Measurements from ENCODE around the gene KRTAP4-16.

Gene KRTAP4-16

GRCh38 chr17:41145261-41145660 is 43.3 kb upstream of the KRTAP4-16 start:
- Histone ChIP-seq H3K27me3 (ENCODE audit: insufficient read depth, low read length, poor library complexity, severe bottlenecking) (no peaks in the 10 kb centered on the region), H3K36me3 (ENCODE audit: insufficient read depth, low read length) (no peaks in the 10 kb centered on the region), H3K9me3 (ENCODE audit: insufficient read depth, low read depth, low read length) (peaks cover 8% of the 10 kb centered on the region; the same call in 1 of the 2 replicates), H3F3A (ENCODE audit: low read depth) (no peaks in the 10 kb centered on the region), H3K4me1 (ENCODE audit: insufficient read depth, low read length, poor library complexity, severe bottlenecking) (peaks cover 4% of the 10 kb centered on the region), H3K9ac (ENCODE audit: low read depth, low read length, poor library complexity, severe bottlenecking) (no peak overlapping the region), H2AFZ (ENCODE audit: low read length) (no peak overlapping the region), H4K20me1 (ENCODE audit: insufficient read depth, low read length, poor library complexity, severe bottlenecking) (no peaks in the 10 kb centered on the region), H3K4me2 (ENCODE audit: low read depth, low read length, poor library complexity, severe bottlenecking) (no peak overlapping the region), H3K4me3 (ENCODE audit: low read length, poor library complexity, severe bottlenecking) (no peak overlapping the region), H3K79me2 (ENCODE audit: insufficient read depth, low read length) (no peaks in the 10 kb centered on the region), H3K9me2 (replicated peaks; ENCODE audit: low read depth, low read length) (no peaks in the 10 kb centered on the region)
- TF ChIP-seq CTCF (conservative IDR thresholded peaks at IDR 0.05; ENCODE audit: low read length), result no peak
- TF ChIP-seq EZH2phosphoT487 (IDR thresholded peaks at IDR 0.05; ENCODE audit: borderline replicate concordance), result no peak

DNA sequence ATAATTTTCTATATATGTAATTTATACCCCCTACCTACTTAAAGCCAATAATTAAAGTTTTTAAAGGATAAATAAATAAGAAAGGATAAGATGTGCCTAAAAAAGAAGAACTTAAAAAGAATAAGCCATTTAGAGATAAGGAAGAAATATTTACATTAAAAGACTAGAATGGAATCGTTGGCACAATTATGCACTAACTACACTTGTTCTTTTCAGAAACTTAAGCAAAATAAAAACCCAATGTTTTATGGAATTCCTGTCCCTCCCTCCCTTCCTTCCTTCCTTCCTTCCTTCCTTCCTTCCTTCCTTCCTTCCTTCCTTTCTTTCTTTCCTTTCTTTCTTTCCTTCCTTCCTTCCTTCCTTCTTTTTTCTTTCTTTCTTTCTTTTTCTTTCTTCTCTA is 42.8 kb upstream of the KRTAP4-16 start:
- H3K4me1 ChIP-seq (ENCODE audit: insufficient read depth, low read length, poor library complexity, severe bottlenecking), result peaks cover 4% of the 10 kb centered on the region
- H3K36me3 ChIP-seq (ENCODE audit: insufficient read depth, low read length), result no peaks in the 10 kb centered on the region
- H3K4me3 ChIP-seq (ENCODE audit: low read length, poor library complexity, severe bottlenecking), result no peak overlapping the region
- H3F3A ChIP-seq (ENCODE audit: low read depth), result no peaks in the 10 kb centered on the region
- no peak overlapping the region for H3K4me2 ChIP-seq (ENCODE audit: low read depth, low read length, poor library complexity, severe bottlenecking)
- TF ChIP-seq CTCF (conservative IDR thresholded peaks at IDR 0.05; ENCODE audit: low read length), result no peak
- TF ChIP-seq EZH2phosphoT487 (IDR thresholded peaks at IDR 0.05; ENCODE audit: borderline replicate concordance), result no peak
- H3K9me2 ChIP-seq (replicated peaks; ENCODE audit: low read depth, low read length), result no peaks in the 10 kb centered on the region
- no peaks in the 10 kb centered on the region for H3K27me3 ChIP-seq (ENCODE audit: insufficient read depth, low read length, poor library complexity, severe bottlenecking)
- no peak overlapping the region for H3K9ac ChIP-seq (ENCODE audit: low read depth, low read length, poor library complexity, severe bottlenecking)
- H2AFZ ChIP-seq (ENCODE audit: low read length), result no peak overlapping the region
- no peaks in the 10 kb centered on the region for H4K20me1 ChIP-seq (ENCODE audit: insufficient read depth, low read length, poor library complexity, severe bottlenecking)
- no peaks in the 10 kb centered on the region for H3K79me2 ChIP-seq (ENCODE audit: insufficient read depth, low read length)
- H3K9me3 ChIP-seq (ENCODE audit: insufficient read depth, low read depth, low read length), result peaks cover 9% of the 10 kb centered on the region; the same call in 1 of the 2 replicates

- no peaks in the 10 kb centered on the region for H3K79me2 ChIP-seq (ENCODE audit: insufficient read depth, low read length)
- no peak overlapping the region for H2AFZ ChIP-seq (ENCODE audit: low read length)
- no peak overlapping the region for H3K9ac ChIP-seq (ENCODE audit: low read depth, low read length, poor library complexity, severe bottlenecking)
- H3K9me2 ChIP-seq (replicated peaks; ENCODE audit: low read depth, low read length), result no peaks in the 10 kb centered on the region
- H3K4me1 ChIP-seq (ENCODE audit: insufficient read depth, low read length, poor library complexity, severe bottlenecking), result no peaks in the 10 kb centered on the region
- no peaks in the 10 kb centered on the region for H3F3A ChIP-seq (ENCODE audit: low read depth)
- no peak overlapping the region for H3K4me2 ChIP-seq (ENCODE audit: low read depth, low read length, poor library complexity, severe bottlenecking)
- TF ChIP-seq CTCF (conservative IDR thresholded peaks at IDR 0.05; ENCODE audit: low read length), result no peak
- no peaks in the 10 kb centered on the region for H3K36me3 ChIP-seq (ENCODE audit: insufficient read depth, low read length)
- no peaks in the 10 kb centered on the region for H4K20me1 ChIP-seq (ENCODE audit: insufficient read depth, low read length, poor library complexity, severe bottlenecking)
- no peaks in the 10 kb centered on the region for H3K27me3 ChIP-seq (ENCODE audit: insufficient read depth, low read length, poor library complexity, severe bottlenecking)
- no peak overlapping the region for H3K4me3 ChIP-seq (ENCODE audit: low read length, poor library complexity, severe bottlenecking)
- peaks cover 9% of the 10 kb centered on the region; the same call in 1 of the 2 replicates for H3K9me3 ChIP-seq (ENCODE audit: insufficient read depth, low read depth, low read length)
These were observed 39.4 kb upstream of the KRTAP4-16 start for GRCh38 chr17:41141361-41141760.

Measured in Loucy (cell line).